IPS DF 19.7 (cell line): ENCODE data around the gene EIF3K.

Source experiments
- DNase-seq: peaks from one replicate; pipeline ENCODE4 v3.0.0-alpha.2; 2013; ENCODE audit warnings: low read depth, low spot score

The EIF3K gene

DNA sequence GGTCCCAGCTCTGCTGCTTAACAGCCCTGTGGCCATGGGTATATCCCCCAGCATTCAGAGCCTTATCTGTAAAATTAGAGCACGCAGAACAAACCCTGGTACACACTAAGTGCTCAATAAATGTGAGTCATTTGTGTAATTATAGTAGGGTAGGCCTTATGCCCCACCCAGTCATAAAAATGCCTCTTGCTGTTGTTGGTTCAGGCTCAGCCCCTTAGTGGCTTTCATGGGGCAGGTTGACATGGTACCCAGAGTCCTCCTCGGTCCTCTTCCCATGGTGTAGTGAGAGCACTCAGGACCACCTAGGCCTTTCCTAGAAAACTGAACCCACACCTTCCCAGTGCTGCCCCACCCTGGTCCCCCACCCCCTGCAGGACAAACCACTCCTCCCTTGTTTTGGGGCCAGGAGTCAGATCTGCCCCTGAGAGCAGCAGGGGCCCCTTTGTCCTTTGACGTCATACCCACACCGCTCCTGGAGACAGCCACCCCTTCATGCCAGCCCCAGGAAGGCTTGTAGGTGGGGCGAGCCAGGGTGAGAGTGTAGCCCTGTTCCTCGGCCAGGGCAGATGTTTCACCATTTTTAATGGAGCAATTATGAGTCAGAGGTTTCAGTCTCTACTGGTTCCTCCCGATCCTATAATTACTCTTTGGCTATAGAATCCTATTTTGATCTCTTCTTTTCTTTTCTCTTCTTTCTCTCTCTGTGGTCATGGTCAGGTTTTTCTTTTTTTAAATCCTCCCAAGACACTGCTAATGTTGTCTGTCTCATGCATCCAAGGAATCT is 65.3 kb downstream of the EIF3K start:
- no peak for DNase-seq

DNA sequence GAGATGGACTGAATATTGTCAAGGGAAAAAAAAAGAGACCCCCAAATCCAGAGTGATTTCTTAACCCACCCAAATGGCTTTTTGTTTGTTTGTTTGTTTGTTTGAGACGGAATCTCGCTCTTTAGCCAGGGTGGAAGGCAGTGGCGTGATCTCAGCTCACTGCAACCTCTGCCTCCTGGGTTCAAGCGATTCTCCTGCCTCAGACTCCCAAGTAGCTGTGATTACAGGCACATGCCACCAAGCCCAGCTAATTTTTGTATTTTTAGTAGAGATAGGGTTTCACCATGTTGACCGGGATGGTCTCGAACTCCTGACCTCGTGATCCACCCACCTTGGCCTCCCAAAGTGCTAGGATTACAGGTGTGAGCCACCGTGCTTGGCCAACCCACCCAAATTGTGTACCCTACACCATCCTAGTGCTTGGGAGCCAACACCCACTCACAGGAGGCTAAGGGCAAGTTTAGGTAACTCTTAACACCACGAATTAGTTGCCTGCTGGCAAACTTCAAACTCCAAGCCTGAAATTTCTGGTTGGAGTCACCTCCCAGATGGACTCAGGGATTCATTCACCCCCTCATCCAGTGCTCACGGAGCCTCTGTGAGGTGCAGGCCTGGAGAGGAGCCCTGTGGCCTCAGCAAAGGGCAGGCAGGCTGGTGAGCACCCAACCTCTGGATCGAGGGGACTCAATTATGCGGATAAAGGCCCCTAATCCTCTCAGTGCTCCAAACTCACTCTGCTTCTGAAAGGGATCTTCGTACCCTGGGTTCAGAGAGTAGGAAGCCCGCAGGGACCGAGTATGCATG is 66.1 kb downstream of the EIF3K start:
- DNase-seq = no peak

DNA sequence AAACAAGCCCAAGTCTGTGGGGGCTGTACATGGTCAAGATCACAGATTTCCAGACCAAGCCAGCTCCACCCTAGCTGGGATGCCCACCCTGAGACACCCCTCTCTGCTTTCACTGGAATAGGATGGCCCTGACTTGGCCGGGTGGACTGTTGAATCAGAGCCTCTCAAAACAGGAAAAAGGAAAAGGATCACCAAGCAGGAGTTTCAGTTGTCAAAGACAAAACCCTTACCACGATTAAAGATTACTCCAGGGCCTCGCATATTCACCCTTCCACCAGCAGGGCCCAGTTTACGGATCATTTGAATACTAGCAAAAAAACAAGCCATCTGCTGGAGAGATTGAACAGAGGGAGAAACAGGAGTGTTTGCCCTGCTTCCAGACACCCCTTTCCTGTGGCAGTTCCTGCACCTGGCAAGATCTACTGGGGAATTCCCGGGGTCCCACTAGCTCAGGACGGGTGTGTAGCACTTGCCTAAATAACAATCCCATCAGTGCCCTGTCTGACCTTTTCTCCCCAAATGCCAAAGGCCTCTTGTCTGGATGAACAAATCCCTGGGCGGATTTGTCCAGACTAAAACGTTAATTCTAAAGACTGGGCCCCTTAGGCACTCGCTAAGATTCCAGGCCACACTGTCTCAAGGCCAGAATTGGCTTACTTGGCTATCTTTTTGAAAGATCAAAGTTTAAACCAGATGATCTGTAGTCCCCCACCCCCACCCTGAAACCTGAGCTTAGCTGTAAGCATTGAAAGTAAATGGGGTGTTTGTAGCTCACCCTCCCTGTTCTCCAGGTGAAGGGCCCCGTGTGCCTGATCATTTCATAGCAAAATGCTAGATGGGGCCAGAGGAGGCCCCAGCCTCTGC is 66.9 kb downstream of the EIF3K start:
- DNase-seq = no peak

DNA sequence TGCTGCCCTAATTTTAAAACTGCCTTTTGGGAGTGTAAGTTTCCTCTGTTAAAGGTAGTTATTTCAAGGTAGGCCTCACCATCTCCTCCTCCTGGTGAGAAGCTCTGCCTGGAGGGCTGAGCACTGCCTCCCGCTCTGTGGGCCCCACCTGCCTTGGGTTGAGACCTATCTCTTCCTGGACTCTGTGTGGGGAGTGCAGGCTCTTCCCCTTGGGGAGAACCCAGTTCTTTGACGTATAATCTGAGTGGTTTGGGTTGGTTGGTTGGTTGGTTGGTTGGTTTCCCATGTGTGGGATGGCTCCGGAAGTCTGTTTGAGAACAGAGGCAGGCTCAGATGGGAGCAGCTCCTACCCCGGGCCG is 67.5 kb downstream of the EIF3K start:
- no peak for DNase-seq
